ENCODE data around the gene KLHL22.
"Not testable (repeated sequence)": the region's sequence is repeated elsewhere in the genome, so short reads cannot be mapped to it uniquely, and the experiment has no call there.

DNA sequence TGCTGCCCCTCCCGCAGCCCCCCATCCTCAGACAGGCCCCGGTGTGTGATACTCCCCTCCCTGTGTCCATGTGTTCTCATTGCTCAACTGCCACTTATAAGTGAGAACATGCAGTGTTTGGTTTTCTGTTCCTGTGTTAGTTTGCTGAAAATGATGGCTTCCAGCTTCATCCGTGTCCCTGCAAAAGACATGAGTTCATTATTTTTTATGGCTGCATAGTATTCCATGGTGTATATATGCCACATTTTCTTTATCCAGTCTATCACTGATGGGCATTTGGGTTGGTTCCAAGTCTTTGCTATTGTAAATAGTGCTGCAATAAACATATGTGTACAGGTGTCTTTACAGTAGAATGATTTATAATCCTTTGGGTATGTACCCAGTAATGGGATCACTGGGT, 80.4 kb downstream of the KLHL22 start:
- not testable (repeated sequence) for TF ChIP-seq POLR2A, POLR2AphosphoS5, TAF1 (IDR thresholded peaks at IDR 0.05; ENCODE audit: low read depth, low read length)
